Panc1 (cell line): Measurements from ENCODE around the gene XXYLT1.

Experiments
- CTCF ChIP-seq: fragments of 450-650 bp; IDR thresholded peaks from 2 replicates; pipeline ENCODE4 v1.5.1; 2017; ENCODE audit warnings: mild to moderate bottlenecking
- TCF7L2 ChIP-seq: IDR thresholded peaks from 2 replicates; pipeline ENCODE4 v1.6.1; 2011; ENCODE audit warnings: mild to moderate bottlenecking, low read depth, low read length, inconsistent platforms

- TF ChIP-seq CTCF (no peak), TCF7L2 (no peak)
Measured at GRCh38 chr3:195259154-195259474, 11.8 kb downstream of the XXYLT1 start.
